OCI-LY3 (cell line): ENCODE results near the gene SORBS1.
A peak's percentile ranks its signal among the peaks of the same experiment; 100 is the strongest.

ENCODE experiments used
- H2AFZ ChIP-seq: fragments of 200-600, 300-600 bp; shearing (Covaris generic); 2 replicates; pipeline ENCODE4 v1.6.0; 2014; ENCODE audit warnings: antibody characterized with exemption, low read depth, low read length
- H3K27ac ChIP-seq: fragments of 200-600, 300-600 bp; sonication (generic); 2 replicates; pipeline ENCODE4 v1.5.1; 2014; ENCODE audit warnings: mild to moderate bottlenecking, low read length, moderate library complexity, mixed read lengths
- H3K27me3 ChIP-seq: fragments of 200-600, 300-600 bp; sonication (generic); 2 replicates; pipeline ENCODE4 v1.6.1; 2014; ENCODE audit warnings: low read depth, low read length, mixed read lengths
- H3K36me3 ChIP-seq: fragments of 200-600, 300-600 bp; sonication (generic); replicated peaks from 2 replicates; pipeline ENCODE3; 2014; ENCODE audit warnings: low read depth, low read length, mixed read lengths
- H3K4me1 ChIP-seq: fragments of 300-600, 200-600 bp; sonication (generic); 2 replicates; pipeline ENCODE4 v1.6.1; 2014; ENCODE audit warnings: low read length, mixed read lengths
- H3K4me2 ChIP-seq: fragments of 200-600, 300-600 bp; sonication (generic); 2 replicates; pipeline ENCODE4 v1.6.1; 2014; ENCODE audit warnings: low read length, mixed read lengths
- H3K4me3 ChIP-seq: fragments of 300-600, 200-600 bp; sonication (generic); 2 replicates; pipeline ENCODE4 v1.5.1; 2014; ENCODE audit warnings: antibody characterized with exemption, mild to moderate bottlenecking, low read length, moderate library complexity
- H3K79me2 ChIP-seq: fragments of 300-600, 200-600 bp; shearing (Covaris generic); 2 replicates; pipeline ENCODE4 v1.6.1; 2014; ENCODE audit warnings: mild to moderate bottlenecking, low read length, mixed read lengths
- H3K9ac ChIP-seq: fragments of 300-600, 200-600 bp; shearing (Covaris generic); 2 replicates; pipeline ENCODE4 v1.6.0; 2014; ENCODE audit warnings: mild to moderate bottlenecking, low read length, moderate library complexity
- H3K9me3 ChIP-seq: fragments of 200-600, 300-600 bp; shearing (Covaris generic); 2 replicates; pipeline ENCODE4 v1.6.1; 2014; ENCODE audit warnings: low read length, mixed read lengths; ENCODE audit not compliant: insufficient read depth
- H4K20me1 ChIP-seq: fragments of 200-600, 300-600 bp; sonication (generic); 2 replicates; pipeline ENCODE4 v1.6.1; 2016; ENCODE audit warnings: low read length, mixed read lengths; ENCODE audit not compliant: insufficient read depth
- EZH2phosphoT487 ChIP-seq: fragments of 200-600 bp; shearing (Covaris generic); IDR thresholded peaks from 2 replicates; pipeline ENCODE4 v1.6.1; 2018; ENCODE audit warnings: antibody characterized with exemption, mixed run types, low read depth
- TF ChIP-seq, protein P1 (sequence below): fragments of 200-600, 300-600 bp; sonication (generic); IDR thresholded peaks from 2 replicates; pipeline ENCODE4 v1.5.1; 2014; ENCODE audit warnings: antibody characterized with exemption, low read length, low read depth

Gene SORBS1

DNA sequence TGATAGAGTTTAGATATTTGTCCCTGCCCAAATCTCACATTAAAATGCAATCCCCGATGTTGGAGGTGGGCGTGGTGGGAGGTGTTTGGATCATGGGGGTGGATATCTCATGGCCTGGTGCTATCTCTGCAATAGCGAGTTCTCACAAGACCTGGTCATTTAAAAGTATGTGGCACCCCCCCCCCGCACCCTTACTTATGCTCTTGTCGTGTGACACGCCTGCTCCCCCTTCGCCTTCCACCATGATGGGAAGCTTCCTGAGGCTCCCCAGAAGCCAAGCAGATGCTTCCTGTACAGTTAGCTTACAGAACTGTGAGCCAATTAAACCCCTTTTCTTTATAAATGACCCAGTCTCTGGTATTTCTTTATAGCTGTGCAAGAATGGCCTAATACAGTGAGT is 118.8 kb downstream of the SORBS1 start:
- H4K20me1 ChIP-seq = no peaks in the 10 kb centered on the region
- H3K4me1 ChIP-seq = peaks cover 10% of the 10 kb centered on the region
- no peak for TF ChIP-seq EZH2phosphoT487
- TF ChIP-seq, protein P1, sequence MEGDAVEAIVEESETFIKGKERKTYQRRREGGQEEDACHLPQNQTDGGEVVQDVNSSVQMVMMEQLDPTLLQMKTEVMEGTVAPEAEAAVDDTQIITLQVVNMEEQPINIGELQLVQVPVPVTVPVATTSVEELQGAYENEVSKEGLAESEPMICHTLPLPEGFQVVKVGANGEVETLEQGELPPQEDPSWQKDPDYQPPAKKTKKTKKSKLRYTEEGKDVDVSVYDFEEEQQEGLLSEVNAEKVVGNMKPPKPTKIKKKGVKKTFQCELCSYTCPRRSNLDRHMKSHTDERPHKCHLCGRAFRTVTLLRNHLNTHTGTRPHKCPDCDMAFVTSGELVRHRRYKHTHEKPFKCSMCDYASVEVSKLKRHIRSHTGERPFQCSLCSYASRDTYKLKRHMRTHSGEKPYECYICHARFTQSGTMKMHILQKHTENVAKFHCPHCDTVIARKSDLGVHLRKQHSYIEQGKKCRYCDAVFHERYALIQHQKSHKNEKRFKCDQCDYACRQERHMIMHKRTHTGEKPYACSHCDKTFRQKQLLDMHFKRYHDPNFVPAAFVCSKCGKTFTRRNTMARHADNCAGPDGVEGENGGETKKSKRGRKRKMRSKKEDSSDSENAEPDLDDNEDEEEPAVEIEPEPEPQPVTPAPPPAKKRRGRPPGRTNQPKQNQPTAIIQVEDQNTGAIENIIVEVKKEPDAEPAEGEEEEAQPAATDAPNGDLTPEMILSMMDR = no peak
- no peaks in the 10 kb centered on the region for H3K36me3 ChIP-seq
- no peaks in the 10 kb centered on the region for H3K27me3 ChIP-seq
- H3K4me3 ChIP-seq = no peak overlapping the region
- H3K9ac ChIP-seq = no peak overlapping the region
- H3K9me3 ChIP-seq = no peaks in the 10 kb centered on the region
- no peaks in the 10 kb centered on the region for H3K79me2 ChIP-seq
- H2AFZ ChIP-seq = no peak overlapping the region
- no peak overlapping the region for H3K4me2 ChIP-seq
- no peak overlapping the region for H3K27ac ChIP-seq

DNA sequence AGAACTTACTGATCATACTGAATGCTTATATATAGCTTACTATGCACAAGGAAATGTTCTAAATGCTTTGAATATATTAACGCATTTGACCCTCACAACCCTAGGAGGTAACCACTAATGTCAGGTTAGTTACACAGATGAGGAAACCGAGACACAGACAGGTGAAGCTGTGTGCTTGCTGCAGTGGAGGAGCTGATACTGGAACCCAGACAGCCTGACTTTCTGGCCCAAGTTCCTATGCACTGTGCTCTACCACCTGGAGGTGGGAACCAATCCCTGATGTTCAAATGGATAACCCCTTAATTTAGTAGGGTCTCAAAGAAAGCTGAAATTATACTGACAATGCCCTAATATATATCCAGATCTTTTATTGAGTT is 119.6 kb downstream of the SORBS1 start:
- H3K9ac ChIP-seq = no peak overlapping the region
- peak overlapping the region; percentile 32; the same call in 1 of the 2 replicates for H3K4me2 ChIP-seq
- no peaks in the 10 kb centered on the region for H4K20me1 ChIP-seq
- H3K4me3 ChIP-seq = no peak overlapping the region
- no peaks in the 10 kb centered on the region for H3K27me3 ChIP-seq
- no peaks in the 10 kb centered on the region for H3K9me3 ChIP-seq
- no peaks in the 10 kb centered on the region for H3K79me2 ChIP-seq
- H3K27ac ChIP-seq = no peak overlapping the region
- TF ChIP-seq EZH2phosphoT487 = no peak
- TF ChIP-seq, protein P1 = no peak
- H3K4me1 ChIP-seq = peaks cover 10% of the 10 kb centered on the region
- H2AFZ ChIP-seq = no peak overlapping the region
- H3K36me3 ChIP-seq = no peaks in the 10 kb centered on the region

DNA sequence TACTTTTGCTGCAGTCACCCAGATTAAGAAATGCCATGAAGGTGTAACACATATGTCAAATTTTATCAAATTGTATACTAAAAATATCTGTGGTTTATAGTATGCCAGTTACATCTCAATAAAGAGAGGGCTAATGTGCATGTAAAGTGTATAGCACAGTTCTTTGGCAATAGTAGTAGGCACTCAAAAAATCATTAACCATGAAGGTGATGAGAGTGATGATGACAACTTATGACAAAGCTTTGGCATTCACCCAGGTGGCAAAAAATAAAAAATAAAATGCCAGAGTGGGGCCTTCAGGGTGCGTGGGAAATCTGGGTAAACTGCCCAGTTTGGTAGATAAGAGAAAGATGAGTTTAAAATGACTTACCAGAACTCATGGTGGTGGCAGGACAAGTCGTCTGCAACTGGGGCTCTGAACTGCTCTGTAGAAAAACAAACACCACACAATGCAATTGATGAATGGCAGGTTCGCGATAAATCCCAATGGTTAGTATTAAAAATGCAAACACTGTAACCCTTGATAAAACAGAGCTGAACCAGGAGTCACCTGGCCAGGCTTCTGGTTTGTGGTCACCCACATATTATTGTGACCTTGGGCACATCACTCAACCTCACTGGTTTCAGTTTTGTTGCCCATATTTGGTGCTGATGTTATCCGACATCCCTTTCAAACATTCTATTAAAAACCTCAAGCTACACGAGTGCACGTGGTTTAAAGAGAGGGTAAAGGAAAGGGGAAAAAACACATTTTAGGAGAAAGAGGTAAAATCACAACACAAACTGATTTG is 120.2 kb downstream of the SORBS1 start:
- H3K9me3 ChIP-seq = no peaks in the 10 kb centered on the region
- H3K79me2 ChIP-seq = no peaks in the 10 kb centered on the region
- TF ChIP-seq EZH2phosphoT487 = no peak
- TF ChIP-seq, protein P1 = no peak
- H3K4me1 ChIP-seq = peaks cover 10% of the 10 kb centered on the region
- no peaks in the 10 kb centered on the region for H3K36me3 ChIP-seq
- no peak overlapping the region for H3K4me3 ChIP-seq
- no peak overlapping the region for H2AFZ ChIP-seq
- no peak overlapping the region for H3K27ac ChIP-seq
- H4K20me1 ChIP-seq = no peaks in the 10 kb centered on the region
- H3K27me3 ChIP-seq = no peaks in the 10 kb centered on the region
- H3K9ac ChIP-seq = no peak overlapping the region
- peak overlapping the region; percentile 32; the same call in 1 of the 2 replicates for H3K4me2 ChIP-seq

DNA sequence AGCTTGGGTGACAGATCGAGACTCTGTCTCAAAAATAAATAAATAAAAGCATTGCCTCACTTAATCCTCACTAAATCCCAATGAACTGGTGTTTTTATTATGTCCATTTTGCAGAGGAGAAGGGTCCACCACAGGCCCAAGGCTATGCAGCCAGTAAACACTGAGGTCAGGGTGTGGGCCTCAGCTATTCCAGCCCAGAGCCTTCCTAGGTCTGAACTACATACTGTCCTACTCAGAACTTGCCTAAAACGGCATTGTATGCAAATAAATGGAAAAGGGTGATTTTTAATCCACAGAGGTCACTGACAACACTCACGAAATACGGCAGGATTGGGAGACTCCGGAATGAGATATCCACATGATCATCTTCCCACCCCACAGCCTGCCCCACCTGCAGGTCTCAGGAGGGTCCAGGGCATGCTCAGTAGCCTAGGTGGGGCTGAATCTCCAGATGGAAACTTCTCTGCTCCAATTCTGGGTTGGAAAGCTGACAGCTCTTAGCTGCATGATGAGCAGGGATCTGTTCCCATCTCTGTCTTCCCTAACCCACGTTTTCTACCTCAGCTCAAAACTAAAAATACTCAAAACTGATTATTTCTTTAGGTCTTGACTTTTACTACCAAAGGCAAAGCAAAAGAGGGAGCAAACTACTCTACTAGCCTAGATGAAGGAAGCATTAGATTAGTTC is 121.0 kb downstream of the SORBS1 start:
- Histone ChIP-seq H3K4me3 (no peak overlapping the region), H4K20me1 (no peaks in the 10 kb centered on the region), H3K9me3 (no peaks in the 10 kb centered on the region), H3K79me2 (no peaks in the 10 kb centered on the region), H3K27me3 (no peaks in the 10 kb centered on the region), H3K4me1 (peaks cover 10% of the 10 kb centered on the region), H3K9ac (no peak overlapping the region), H3K36me3 (no peaks in the 10 kb centered on the region), H2AFZ (no peak overlapping the region), H3K4me2 (no peak overlapping the region), H3K27ac (no peak overlapping the region)
- TF ChIP-seq, protein P1 = no peak
- TF ChIP-seq EZH2phosphoT487 = no peak
